Epithelial cell of prostate (primary cell): ENCODE results near the gene TRPT1.

Experiments
- DNase-seq: peaks from one replicate; pipeline ENCODE4 v3.0.0-alpha.2; 2011; ENCODE audit warnings: low read depth, low spot score
- H3K27ac ChIP-seq: fragments of 450-650 bp; 2 replicates; pipeline ENCODE4 v1.5.1; 2017; ENCODE audit warnings: mild to moderate bottlenecking

The TRPT1 gene

DNA sequence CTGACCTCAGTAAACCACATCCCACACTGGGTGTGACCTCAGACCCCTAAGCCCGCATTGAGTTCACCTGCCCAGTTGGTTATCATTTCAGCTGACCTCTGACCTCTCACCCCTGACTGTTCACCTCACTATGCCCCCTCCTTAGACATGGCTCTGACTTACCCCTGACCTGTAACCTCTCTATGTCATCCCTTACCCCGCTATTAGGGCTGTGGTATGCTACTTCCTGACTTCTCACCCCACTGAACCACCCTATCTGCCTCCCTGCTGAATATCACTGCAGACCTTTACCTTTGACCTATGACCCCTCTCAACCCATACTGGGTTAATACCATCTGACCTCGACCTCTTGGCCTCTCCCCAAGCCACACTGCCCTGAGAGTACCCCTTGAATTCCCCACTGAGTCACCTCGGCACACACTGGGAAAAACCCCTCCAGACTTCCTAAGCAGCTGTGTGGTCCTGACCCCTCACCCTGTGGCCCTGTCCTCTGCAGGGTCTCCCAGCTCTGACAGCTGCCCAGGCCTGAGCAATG is 33.6 kb upstream of the TRPT1 start:
- no peak overlapping the region for H3K27ac ChIP-seq
- no peak for DNase-seq

DNA sequence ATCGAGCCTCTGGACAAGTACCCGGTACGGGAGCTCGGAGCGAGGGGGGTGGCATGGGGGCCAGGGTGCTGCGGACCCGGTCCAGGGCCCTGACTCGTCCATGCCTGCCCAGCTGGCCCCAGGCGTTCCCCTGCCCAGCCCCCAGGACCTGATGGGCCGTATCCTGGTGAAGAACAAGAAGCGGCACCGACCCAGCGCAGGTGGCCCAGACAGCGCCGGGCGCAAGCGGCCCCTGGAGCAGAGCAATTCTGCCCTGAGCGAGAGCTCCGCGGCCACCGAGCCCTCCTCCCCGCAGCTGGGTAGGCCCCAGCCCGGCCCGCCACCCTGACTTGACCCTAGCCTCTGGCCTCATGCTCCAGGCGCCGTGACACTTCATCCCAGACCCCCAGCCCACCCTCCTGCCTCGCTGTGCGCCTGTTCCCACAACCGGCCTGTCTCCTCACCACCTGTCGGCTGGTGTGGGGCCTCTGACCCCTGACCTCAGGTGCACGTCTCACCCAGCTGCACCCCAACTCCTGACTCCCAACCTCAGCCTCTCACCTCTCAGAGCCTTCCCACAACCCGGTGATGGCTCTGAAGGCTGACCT is 33.1 kb upstream of the TRPT1 start:
- no peak for DNase-seq
- H3K27ac ChIP-seq, result no peak overlapping the region

DNA sequence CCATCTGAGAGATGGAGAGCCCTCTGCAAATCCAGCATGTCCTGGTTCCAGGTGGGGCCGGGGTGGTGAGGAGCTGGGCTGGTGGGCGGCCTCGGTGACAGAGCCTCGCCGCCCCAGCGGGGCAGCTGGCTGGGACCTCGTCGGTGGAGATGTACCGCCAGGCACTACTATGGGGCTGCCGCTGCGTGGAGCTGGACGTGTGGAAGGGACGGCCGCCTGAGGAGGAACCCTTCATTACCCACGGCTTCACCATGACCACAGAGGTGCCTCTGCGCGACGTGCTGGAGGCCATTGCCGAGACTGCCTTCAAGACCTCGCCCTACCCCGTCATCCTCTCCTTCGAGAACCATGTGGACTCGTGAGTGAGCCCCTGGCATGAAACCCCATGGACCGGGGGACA is 32.4 kb upstream of the TRPT1 start:
- no peak for DNase-seq
- H3K27ac ChIP-seq, result no peak overlapping the region

DNA sequence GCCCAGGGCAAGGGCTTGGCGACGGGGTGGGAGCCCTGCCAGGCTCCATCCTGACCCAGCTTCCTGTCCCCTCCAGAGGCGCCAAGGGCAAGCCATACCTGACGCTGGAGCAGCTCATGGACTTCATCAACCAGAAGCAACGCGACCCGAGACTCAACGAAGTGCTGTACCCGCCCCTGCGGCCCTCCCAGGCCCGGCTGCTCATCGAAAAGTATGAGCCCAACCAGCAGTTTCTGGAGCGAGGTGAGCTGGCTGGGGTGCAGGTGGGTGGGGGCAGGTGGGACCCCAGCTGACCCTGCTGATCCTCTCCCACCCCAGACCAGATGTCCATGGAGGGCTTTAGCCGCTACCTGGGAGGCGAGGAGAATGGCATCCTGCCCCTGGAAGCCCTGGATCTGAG is 30.3 kb upstream of the TRPT1 start:
- no peak for DNase-seq
- no peak overlapping the region for H3K27ac ChIP-seq

DNA sequence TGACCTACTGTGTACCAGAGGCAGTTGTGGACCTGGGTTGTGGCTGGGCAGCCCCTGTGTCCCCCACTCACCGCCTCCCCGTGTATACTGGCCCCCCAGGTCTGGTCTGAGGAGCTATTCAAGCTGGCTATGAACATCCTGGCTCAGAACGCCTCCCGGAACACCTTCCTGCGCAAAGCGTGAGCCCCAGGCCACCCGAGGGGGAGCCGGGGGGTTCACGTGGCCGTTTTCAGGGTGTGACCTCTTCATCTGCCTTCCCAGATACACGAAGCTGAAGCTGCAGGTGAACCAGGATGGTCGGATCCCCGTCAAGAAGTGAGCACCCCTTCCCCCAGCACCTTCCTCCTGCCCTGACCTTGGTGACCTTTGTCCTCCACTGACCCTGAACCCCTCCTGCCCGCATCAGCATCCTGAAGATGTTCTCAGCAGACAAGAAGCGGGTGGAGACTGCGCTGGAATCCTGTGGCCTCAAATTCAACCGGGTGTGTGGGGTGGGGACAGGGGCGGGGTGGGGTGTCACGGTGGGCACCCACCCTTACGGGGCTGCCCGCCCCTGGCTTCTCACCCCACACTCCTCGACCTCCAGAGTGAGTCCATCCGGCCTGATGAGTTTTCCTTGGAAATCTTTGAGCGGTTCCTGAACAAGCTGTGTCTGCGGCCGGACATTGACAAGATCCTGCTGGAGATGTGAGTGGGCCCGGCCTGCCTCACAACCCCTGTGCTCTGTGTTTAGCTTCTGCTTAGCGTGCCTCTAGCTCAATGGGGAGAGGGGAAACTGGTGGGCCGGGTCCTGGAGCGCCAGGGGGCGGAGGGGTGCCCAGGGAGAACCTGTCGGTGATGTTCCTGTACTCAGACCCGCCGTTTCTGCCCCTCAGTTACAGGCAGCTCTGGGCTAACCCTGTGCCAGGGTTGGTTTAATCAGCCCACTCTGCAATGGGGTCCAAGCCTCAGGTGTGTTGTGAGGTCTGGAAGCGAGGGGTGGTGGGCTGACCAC is 29.4 kb upstream of the TRPT1 start:
- H3K27ac ChIP-seq, result no peak overlapping the region
- DNase-seq, result no peak

DNA sequence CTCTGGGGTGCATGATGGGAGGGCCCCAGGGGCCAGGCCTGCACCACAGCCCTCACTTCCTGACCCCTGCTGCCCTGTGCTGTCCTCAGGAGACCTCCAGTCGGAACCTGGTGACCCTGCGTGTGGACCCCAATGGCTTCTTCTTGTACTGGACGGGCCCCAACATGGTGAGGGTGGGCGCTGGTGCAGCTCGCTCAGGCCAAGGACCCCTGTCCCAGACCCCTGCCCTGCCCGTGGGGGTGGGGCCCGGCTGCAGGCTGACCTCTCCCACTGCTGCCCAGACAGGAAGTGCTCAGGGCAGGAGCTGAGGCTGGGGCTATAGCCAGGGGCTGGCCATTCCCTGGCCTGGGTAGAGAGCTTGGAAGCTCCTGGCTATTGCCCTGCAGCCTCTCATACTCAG is 28.3 kb upstream of the TRPT1 start:
- no peak for DNase-seq
- H3K27ac ChIP-seq, result no peak overlapping the region

DNA sequence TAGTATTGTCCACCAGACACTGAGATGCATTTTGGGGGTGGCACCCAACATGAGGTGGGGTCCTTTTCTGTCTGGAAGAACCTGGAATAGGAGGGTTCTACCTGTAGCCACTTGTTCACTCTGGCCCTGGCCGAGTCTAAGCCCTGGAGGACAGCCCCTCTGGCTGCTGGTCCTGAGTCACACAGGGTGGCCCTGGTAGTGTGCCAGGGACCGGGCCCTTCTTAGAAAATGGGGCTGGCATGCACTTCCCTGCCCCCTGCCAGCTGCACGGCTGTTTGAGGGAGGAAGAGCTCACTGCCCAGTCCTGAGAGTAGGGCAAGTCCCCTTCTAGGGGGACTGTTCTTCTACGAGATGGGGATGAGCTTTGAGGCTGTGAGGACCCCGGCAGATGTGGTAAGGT is 27.5 kb upstream of the TRPT1 start:
- no peak for DNase-seq

DNA sequence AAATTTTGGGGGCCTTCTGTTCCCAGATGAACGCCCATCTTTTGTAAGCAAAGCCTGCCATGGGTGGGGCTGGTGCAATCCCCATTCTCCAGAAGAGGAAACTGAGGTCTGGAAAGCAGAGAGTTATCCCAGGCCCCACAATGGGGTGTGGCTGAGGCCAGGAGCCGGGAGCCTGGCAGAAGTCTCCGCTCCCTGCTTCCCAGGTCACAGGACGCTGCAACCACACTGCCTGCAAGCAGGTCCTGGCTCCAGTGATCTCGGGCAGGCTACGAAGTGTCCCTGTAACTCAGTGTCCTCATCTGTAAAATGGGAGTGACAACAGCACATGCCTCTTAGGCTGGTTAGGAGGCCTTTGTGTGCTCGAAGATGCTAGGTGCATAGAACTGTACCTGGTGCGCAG is 27.1 kb upstream of the TRPT1 start:
- H3K27ac ChIP-seq, result no peak overlapping the region
- DNase-seq, result no peak

More for the DNA sequence above, 27.5 kb upstream of the TRPT1 start:
- no peak overlapping the region for H3K27ac ChIP-seq

DNA sequence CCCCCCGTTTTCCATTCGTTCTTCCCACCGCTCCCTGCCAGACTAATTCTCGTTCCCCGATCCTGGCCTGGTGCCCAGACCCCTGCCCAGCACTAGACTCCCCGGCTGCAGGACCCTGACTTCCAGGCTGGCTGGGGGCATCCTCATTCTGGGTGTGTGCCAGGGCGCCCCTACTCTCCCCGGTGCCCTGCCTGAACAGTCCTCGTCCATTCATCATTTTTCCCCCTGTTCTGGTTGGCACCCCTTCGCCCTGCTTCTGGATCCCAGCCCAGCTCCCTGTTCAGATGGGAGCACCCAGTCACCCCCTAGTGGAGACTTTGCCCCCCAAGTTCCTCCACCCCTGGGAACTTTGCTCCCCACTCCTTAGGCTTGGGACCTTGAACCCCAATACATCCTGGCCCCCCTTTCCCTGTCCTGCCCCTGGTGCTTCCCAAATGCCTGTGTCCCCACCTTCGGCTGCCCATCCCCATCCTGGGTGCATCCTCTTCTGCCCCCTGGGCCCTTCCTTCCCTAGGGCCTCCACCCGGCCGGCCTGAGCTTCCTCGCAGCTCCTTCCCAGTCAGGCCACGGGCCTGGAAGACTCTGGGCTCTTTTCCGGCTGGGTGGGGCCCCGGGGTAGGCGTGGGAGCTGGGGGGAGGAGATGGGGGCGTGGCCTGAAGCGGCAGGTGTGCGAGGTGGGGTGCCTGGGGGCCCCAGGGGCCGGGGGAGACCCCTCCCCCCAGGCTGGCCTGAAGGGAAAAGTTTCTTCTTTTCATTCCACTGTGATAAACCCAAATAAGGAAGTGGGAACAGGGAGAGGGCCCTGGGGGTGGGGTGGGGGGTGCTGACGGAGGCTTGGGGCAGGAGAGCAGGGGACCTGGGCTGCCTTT is 26.3 kb upstream of the TRPT1 start:
- no peak for DNase-seq
- peak overlapping the region; percentile 71 for H3K27ac ChIP-seq

DNA sequence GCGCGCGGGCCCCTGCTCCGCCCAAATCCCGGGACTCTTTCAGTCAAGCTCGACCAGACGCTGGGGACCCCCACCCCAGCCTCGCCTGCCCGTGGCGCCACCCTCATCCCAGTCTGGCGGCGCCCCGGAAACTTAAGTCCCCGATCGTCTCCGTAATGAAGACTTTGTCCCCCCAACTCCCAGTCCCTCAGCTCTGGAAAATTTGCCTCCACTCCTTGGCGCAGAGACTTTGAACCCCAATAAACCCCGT is 25.7 kb upstream of the TRPT1 start:
- no peak for DNase-seq
- H3K27ac ChIP-seq, result peak overlapping the region; percentile 71

DNA sequence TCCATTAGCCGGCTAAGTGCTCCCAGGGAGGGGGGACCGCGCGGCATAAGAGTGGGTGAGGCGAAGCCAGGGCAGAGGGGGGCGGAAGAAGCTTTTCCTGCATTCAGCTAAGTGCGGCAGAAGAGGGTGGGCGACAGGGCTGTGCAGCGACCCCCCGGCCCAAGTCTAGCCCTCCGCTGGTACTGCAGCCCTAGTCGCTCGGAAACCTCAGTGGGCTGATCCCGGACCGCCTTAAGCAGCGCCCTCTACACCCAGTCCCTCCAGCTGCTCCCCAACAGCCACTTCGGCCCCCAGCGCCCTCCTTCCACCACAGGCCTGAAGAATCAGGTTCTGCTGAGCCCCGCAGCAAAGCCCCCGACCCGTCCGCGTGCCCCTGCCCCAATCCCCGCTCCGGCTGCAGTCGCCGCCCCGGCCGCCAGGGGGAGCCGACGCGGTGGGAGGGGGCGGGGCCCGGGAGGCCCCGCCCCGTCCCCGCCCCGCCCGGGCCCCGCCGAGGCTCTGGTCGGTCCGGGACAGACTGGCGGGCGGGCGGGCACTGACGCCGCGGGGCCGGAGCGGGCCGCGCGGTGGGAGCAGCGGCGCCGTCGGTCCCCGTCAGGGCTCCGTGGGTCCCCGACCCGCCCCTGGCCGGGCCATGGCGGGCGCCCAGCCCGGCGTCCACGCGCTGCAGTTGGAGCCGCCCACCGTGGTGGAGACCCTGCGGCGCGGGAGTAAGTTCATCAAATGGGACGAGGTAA is 25.2 kb upstream of the TRPT1 start, which contains the start of gene PLCB3:
PLCB3 (plus strand) TSS at position 515 of the 737 bp plus-strand sequence; CDS start at position 635, 120 bp downstream.
- peak within 1 kb of the TSS; percentile 71 for H3K27ac ChIP-seq
- DNase-seq, result no peak

DNA sequence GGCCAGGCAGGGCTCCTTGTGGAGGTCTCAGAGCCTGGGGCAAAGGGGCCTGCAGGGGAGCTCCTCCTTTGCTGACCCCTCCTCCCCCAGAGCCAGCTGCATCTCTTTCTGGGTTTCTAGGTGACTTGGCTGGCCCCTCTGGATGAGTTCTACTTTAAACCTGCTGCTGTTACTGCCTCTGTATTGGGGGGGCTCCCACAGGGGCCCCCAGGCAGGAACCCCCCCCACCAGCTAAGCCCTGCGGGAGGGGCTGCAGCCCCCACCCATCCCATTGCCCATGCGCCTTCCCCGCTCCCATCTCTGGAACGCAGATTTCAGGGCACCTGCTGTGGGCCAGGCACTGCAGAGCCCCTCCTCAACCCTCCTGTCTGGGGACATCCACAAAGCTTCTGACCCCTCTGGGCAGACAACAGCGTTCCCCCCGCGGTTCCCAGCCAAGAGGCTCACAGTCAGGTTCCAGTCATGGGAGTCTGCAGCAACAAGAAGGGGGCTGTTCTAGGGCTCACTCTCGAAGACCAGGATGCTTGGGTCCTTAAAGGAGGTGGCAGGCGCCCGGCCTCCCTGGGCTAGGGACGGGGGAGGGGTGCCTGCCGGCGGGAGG is 24.5 kb upstream of the TRPT1 start:
- no peak for DNase-seq
- no peak overlapping the region for H3K27ac ChIP-seq

DNA sequence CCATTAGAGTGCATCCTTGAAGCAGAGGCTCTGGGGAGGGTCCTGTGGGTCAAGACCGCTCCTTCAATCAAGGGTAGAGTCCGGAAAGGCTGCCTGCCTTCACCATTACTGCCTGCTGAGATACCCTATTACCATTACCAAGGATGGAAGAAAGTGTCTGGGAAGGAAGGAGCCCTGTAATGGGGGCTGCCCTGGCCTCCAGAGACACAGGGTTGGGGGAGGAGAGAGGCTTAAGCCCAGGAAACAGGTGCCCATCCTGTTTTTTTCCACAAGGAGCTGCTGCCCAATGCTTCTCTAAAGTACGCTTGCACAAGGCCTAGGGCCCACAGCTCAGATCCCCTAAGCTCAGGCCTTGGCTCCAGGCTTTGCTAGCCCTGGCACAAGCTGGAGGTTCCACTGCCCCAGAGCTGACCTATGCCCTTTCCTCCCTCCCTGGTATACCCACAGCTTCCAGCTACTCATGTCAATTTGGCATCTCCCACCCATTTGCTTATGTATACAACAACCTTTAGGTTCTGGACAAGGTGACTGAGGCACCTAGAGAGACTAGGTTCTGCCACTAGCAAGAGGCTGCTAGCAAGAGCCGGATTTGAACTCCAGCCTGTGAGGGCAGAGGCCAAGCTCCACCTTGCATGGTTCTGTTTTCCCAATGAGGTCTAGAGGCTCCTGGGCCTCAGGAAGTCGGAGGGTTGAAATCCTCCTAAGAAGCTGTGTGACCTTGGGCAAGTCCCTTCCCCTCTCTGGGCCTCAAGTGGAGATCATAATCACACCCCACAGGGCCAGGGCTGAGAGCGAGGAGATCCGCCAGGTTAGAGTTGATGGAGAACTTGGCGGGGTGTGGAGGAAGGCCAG is 23.8 kb upstream of the TRPT1 start:
- no peak for DNase-seq
- H3K27ac ChIP-seq, result no peak overlapping the region

DNA sequence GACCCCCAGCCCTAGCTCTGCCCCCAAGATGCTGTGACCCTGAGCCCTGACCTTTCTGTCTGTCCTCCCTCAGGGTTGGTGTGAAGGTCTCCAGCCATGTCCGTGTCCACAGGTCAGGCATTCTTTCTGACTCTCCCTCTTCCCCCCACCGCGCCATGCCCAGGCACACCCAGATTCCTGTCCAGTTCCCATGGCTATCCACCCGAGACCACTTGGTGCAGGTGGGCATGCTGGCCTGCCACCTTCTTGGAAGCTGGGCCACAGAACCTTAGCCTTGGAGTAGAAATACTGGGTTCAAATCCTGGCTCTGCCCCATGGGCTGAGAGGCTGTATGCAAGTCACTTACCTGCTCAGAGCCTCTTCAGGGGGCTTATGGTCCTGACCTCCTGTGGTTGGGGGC is 23.1 kb upstream of the TRPT1 start:
- H3K27ac ChIP-seq, result no peak overlapping the region
- no peak for DNase-seq

DNA sequence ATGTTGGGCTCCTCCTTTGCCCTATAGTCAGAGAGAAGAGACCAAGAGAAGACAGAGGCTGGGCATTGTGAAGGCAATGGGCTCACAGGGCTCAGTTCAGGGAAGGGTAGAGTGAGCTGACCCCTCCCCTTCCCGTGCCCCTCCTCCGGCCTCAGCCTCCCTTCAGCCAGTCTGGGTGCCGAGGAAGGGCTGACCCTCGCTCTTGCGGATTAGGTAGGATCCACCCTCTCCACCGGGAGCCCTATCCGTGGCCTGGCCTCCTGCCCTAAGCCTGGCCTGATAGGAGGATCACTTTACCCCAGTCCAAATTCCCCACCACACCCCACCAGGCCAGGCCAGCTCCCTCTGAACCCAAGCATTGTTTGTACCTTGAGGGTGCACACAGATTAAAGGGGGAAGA is 22.6 kb upstream of the TRPT1 start:
- no peak overlapping the region for H3K27ac ChIP-seq

DNA sequence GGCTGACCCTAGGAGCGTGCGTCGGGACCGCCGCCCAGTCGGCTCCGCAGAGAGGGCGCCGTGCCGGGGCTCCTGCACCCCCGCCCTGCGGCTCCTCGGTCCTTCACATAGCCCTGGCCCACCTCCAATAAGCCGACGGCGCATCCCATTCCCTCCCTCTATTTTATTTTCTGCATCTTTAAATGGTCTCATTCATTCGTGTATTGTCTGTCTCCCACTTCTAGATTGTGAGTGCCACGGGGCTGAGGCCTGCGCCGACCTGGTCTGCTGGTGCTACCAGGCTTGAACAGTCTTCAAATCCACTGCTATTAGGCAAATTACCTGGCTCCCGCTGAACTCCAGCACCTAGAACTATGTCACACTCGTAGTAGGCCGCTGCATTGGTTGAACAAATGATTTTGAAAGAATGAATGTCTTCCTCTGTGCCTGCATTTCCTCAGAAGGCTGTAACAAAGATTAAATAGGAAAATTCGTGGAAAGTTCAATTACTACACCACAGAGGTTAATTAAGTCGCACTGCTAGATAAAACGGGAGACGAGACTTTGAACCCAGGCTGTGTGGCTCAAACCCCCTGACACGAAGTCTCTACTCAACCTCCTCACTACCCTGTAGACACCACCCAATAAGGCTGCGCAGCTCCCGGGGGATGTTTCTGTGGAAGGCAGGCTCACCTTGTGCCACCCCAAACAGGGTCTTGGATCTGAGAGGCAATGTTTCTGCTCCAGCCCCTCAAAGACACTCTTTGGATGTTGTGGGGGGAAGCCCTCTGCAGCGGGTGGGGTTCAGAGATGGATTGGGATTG is 21.9 kb upstream of the TRPT1 start:
- DNase-seq, result no peak
- peak overlapping the region; percentile 99 for H3K27ac ChIP-seq

More for the DNA sequence above, 22.6 kb upstream of the TRPT1 start:
- no peak for DNase-seq

DNA sequence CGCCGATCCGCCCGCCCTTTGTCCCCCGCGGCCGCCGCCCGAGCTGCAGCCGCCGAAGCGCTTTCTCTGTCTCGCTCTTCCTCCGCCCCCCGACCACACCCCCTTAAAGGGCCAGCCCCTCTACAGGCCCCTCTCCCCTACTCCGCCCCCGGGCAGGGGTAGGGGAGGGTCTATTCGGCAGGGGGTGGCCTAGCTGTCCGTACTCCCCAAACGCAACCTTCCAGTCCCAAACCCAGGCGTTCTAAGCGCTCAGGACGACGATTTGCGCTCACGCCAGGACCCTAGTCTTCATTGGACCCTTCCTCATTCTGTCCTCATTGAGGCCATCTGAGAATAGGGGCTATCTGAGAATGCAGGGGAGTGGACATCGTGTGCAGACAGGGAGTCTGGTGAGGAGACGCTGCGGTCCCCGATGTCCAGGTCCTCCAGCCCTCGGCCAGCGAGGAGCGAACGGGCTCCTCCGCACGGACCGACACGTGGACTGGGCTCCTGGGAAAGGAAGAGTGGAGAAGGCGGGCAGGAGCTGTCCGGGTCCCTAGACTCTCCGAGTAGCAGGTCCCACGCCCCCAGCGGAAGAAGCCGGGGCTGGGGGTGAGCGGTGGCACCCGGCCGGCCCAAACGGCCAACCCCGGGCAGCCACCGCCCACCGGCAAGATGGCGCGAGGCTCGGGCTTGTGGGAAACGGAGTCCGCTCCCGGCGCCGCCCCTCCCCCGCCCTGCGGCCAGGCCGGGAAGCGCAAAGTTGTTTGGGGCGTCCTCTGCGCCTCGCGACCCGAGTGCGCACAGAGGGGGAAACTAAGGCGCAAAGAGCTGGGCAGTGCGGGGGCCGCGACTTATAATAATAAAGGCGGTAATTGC is 21.1 kb upstream of the TRPT1 start, which contains the start of gene PPP1R14B:
PPP1R14B (minus strand) TSS at position 73 of the 858 bp plus-strand sequence. CDS start 270 bp downstream, outside the sequence.
- DNase-seq, result no peak
- peak within 1 kb of the TSS; percentile 99 for H3K27ac ChIP-seq
